HepG2 (cell line): ENCODE data around the gene STK17A. TPM values are rescaled to one million over a fixed set of nuclear protein-coding genes. Genes with fewer than 3 reads are reported as not detected.

Experiments used
- ATAC-seq: fragments of 200-7000 bp; cut with Tn5 transposase; 3 replicates; pipeline ENCODE4 v1.9.1; 2020; ENCODE audit warnings: mild to moderate bottlenecking, moderate library complexity
- BruUV-seq: library from RNA; stranded (reverse); fragments of 400-500 nt; replicated peaks from 2 replicates; lab custom pipeline; 2021; lab: Mats Ljungman, UMichigan
- CTCF ChIA-PET: fragments of 300-600 bp; formaldehyde crosslinking; extraction: SDS; loops from one replicate; lab custom pipeline; 2021; ENCODE audit warnings: low total read pairs, inconsistent platforms, low intra/inter-chr PET ratio; lab: Yijun Ruan, JAX
- POLR2A ChIA-PET: fragments of 350-600 bp; sonication (Branson Sonifier 250); formaldehyde crosslinking; loops from one replicate; lab custom pipeline; 2020; ENCODE audit warnings: antibody characterized with exemption, inconsistent platforms; lab: Yijun Ruan, JAX
- DNase-seq: peaks from one replicate; pipeline ENCODE4 v3.0.0-alpha.2; 2015; ENCODE audit warnings: low spot score
- FAIRE-seq: peaks from 3 replicates; lab custom pipeline; 2011; peaks lifted over from hg19 to GRCh38; lab: Jason Lieb, UNC
- H2AFZ ChIP-seq: one replicate; pipeline ENCODE4 v1.6.1; 2011; ENCODE audit warnings: low read length, inconsistent platforms
- H3K27ac ChIP-seq: fragments of 300-600 bp; 3 replicates; pipeline ENCODE4 v1.8.0; 2011; ENCODE audit warnings: mixed run types, mild to moderate bottlenecking, mixed read lengths, low read length, inconsistent platforms; ENCODE audit not compliant: insufficient read depth; ENCODE audit errors: extremely low read length
- H3K27me3 ChIP-seq, 2 experiments: fragments of 200-600 bp in 1 of 2; 2 replicates in 1 of 2; 3 replicates in 1 of 2; pipeline versions ENCODE4 v1.6.0 to v1.8.0; 2011; ENCODE audit warnings: low read length in 2 of 2, mild to moderate bottlenecking in 2 of 2, moderate library complexity in 2 of 2, inconsistent platforms in 1 of 2; ENCODE audit not compliant: insufficient read depth in 2 of 2, control insufficient read depth in 1 of 2
- H3K36me3 ChIP-seq, 2 experiments: fragments of 200-600 bp in 1 of 2; replicated peaks in 1 of 2; 2 replicates in 1 of 2; 3 replicates in 1 of 2; pipeline versions ENCODE4 v1.5.1 to v1.8.0; 2011; ENCODE audit warnings: low read length in 2 of 2, inconsistent platforms in 1 of 2; ENCODE audit not compliant: insufficient read depth in 2 of 2, control insufficient read depth in 1 of 2
- H3K4me1 ChIP-seq: 2 replicates; pipeline ENCODE4 v1.5.1; 2012; ENCODE audit warnings: low read length, inconsistent platforms; ENCODE audit not compliant: insufficient read depth
- H3K4me2 ChIP-seq: 2 replicates; pipeline ENCODE4 v1.6.0; 2011; ENCODE audit warnings: low read depth, low read length, inconsistent platforms
- H3K4me3 ChIP-seq, 3 experiments: fragments of 200-600 bp in 1 of 3; sonication (generic), shearing (Covaris generic) in 1 of 3; replicated peaks in 1 of 3; 2 replicates each; pipeline ENCODE4 v1.5.1; 2011 to 2016; ENCODE audit warnings: low read length in 3 of 3, inconsistent platforms in 2 of 3, low read depth in 2 of 3, mild to moderate bottlenecking in 2 of 3, control low read depth in 1 of 3, mixed read lengths in 1 of 3; ENCODE audit not compliant: insufficient read depth in 1 of 3
- H3K79me2 ChIP-seq: one replicate; pipeline ENCODE4 v1.6.1; 2011; ENCODE audit warnings: low read length, inconsistent platforms; ENCODE audit not compliant: insufficient read depth
- H3K9ac ChIP-seq: 2 replicates; pipeline ENCODE4 v1.6.0; 2011; ENCODE audit warnings: mild to moderate bottlenecking, low read depth, low read length, inconsistent platforms; ENCODE audit not compliant: insufficient read depth
- H3K9me3 ChIP-seq: 2 replicates; pipeline ENCODE4 v1.5.1; 2012; ENCODE audit warnings: mild to moderate bottlenecking, low read length
- H4K20me1 ChIP-seq: 2 replicates; pipeline ENCODE4 v1.6.0; 2011; ENCODE audit warnings: inconsistent platforms, mild to moderate bottlenecking, low read length, moderate library complexity; ENCODE audit not compliant: insufficient read depth
- CENPBD1 ChIP-seq: sonication (generic); formaldehyde crosslinking; IDR thresholded peaks from 2 replicates; pipeline ENCODE4 v1.8.0; 2022; ENCODE audit warnings: missing genetic modification reagents, low read depth, mild to moderate bottlenecking, borderline replicate concordance
- FOXJ3 ChIP-seq: sonication (generic); formaldehyde crosslinking; IDR thresholded peaks from 2 replicates; pipeline ENCODE4 v1.4.0; 2020; ENCODE audit warnings: missing genetic modification reagents, mild to moderate bottlenecking, borderline replicate concordance
- PCBP1 ChIP-seq: fragments of 200-400 bp; formaldehyde crosslinking; IDR thresholded peaks from 2 replicates; pipeline ENCODE4 v1.6.1; 2017; ENCODE audit warnings: mild to moderate bottlenecking, low read depth, low read length, borderline replicate concordance
- REL ChIP-seq: sonication (generic); formaldehyde crosslinking; conservative IDR thresholded peaks from 2 replicates; pipeline ENCODE4 v1.8.0; 2022; ENCODE audit warnings: mild to moderate bottlenecking, missing genetic modification reagents, moderate library complexity
- ZFAT ChIP-seq: sonication (generic); formaldehyde crosslinking; conservative IDR thresholded peaks from 2 replicates; pipeline ENCODE4 v1.8.1; 2023; ENCODE audit warnings: missing genetic modification reagents, inconsistent platforms
- ZFP36L1 ChIP-seq: sonication (generic); formaldehyde crosslinking; IDR thresholded peaks from 2 replicates; pipeline ENCODE4 v1.8.0; 2022; ENCODE audit warnings: mild to moderate bottlenecking, missing genetic modification reagents, moderate library complexity
- ZFP36L2 ChIP-seq: sonication (generic); formaldehyde crosslinking; IDR thresholded peaks from 2 replicates; pipeline ENCODE4 v1.4.0; 2020; ENCODE audit warnings: missing genetic modification reagents
- ZNF510 ChIP-seq: sonication (generic); formaldehyde crosslinking; IDR thresholded peaks from 2 replicates; pipeline ENCODE4 v1.4.0; 2020; ENCODE audit warnings: low read depth, mild to moderate bottlenecking, missing genetic modification reagents
- ZNF512 ChIP-seq: sonication (generic); formaldehyde crosslinking; IDR thresholded peaks from 2 replicates; pipeline ENCODE4 v1.4.0; 2020; ENCODE audit warnings: mild to moderate bottlenecking, missing genetic modification reagents
- ZNF549 ChIP-seq: sonication (generic); formaldehyde crosslinking; IDR thresholded peaks from 2 replicates; pipeline ENCODE4 v1.5.0; 2020; ENCODE audit warnings: missing genetic modification reagents
- WGBS: methylation state at CpG from one replicate; pipeline ENCODE4 v1.1.6; 2017; ENCODE audit warnings: low lambda C conversion rate; 5-methylcytosine and 5-hydroxymethylcytosine counted together
- in situ Hi-C: cut with HindIII; loops from 2 replicates; pipeline ENCODE4 v1.10.0; 2017; ENCODE audit warnings: low pct_unique_long_range_greater_than_20kb; ENCODE audit not compliant: extremely low pct_ligation_motif_present
- intact Hi-C: fragments of 100-400 bp; cut with micrococcal nuclease; formaldehyde crosslinking; loops from one replicate; pipeline ENCODE4 v1.10.0; 2022; ENCODE audit not compliant: unreplicated experiment
- polyA plus RNA-seq, 8 experiments: library from polyadenylated mRNA; depleted of rRNA in 3 of 8; stranded (reverse) in 7 of 8; unstranded in 1 of 8; fragments of >200 nt; fragmentation: Illumina TruSeq in 4 of 8; extraction: Trizol in 4 of 8; gene quantifications; 2 replicates each; pipeline versions ENCODE4 v1.2.1 to v1.2.3, GENCODE V29; 2011 to 2016; ENCODE audit warnings: low read depth in 4 of 8, missing spikeins in 1 of 8, mixed read lengths in 1 of 8; ENCODE audit not compliant: insufficient read depth in 1 of 8
- total RNA-seq, 5 experiments: library from RNA; depleted of rRNA; stranded (reverse); fragments of >200 nt; fragmentation: Illumina TruSeq; extraction: Trizol; gene quantifications; 2 replicates each; pipeline ENCODE4 v1.2.3, GENCODE V29; 2016; ENCODE audit warnings: low read depth in 1 of 5
- TF ChIP-seq, protein P1 (sequence below): sonication (generic); formaldehyde crosslinking; IDR thresholded peaks from 2 replicates; pipeline ENCODE4 v1.8.0; 2022; ENCODE audit warnings: missing genetic modification reagents, mild to moderate bottlenecking, borderline replicate concordance
- TF ChIP-seq, protein P2 (sequence below): sonication (generic); formaldehyde crosslinking; IDR thresholded peaks from 2 replicates; pipeline ENCODE4 v1.4.0; 2020; ENCODE audit warnings: missing genetic modification reagents, borderline replicate concordance

The STK17A gene
- total and polyA plus RNA-seq, 2 of the 13 experiments (the other 11 are each of a cell fraction or from before 2014, with no cell fraction given), result 18.6 to 24.3 TPM

DNA sequence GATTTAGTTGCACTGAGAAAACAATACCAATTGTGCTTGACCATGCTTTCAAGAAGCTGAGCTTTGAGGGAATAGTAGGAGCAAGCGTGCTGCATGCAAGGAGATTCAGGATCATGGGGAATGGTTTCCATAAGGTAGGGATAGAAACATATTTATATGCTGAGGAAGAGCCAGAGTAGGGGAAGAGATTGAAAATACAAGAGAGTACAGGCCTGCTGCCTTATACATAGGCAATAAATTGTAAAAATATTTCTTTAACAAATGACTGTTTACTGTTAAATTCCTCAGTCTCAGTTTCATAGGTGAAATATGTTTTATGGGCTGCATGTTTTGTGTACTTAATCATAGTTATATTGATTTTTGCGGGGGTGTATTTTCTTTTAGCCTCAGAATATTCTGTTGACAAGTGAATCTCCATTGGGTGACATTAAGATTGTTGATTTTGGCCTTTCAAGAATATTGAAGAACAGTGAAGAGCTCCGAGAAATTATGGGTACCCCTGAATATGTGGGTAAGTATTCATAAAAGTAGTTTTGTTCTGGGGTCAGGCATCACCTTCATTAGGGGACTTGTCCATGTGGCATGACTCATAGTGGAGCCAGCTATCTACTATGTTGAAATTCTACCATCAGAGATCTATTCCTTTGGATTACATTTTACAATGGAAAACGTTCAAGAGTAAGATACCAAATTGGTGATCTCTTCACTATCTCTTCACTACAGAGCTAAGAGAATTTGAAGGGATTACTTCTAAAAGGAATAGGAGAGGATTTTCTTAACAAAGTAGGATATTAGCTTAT is 36.5 kb downstream of the STK17A start:
- no peak overlapping the region for H2AFZ ChIP-seq
- peaks cover 3% of the 10 kb centered on the region for H3K79me2 ChIP-seq
- no peak overlapping the region for H3K4me2 ChIP-seq
- ATAC-seq (no peak), DNase-seq (no peak)
- no peaks in the 10 kb centered on the region for H3K4me1 ChIP-seq
- CTCF ChIA-PET, result no interaction called here
- no peaks in the 10 kb centered on the region for H4K20me1 ChIP-seq
- no TSS peak for BruUV-seq
- TF ChIP-seq, protein P1, sequence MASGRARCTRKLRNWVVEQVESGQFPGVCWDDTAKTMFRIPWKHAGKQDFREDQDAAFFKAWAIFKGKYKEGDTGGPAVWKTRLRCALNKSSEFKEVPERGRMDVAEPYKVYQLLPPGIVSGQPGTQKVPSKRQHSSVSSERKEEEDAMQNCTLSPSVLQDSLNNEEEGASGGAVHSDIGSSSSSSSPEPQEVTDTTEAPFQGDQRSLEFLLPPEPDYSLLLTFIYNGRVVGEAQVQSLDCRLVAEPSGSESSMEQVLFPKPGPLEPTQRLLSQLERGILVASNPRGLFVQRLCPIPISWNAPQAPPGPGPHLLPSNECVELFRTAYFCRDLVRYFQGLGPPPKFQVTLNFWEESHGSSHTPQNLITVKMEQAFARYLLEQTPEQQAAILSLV (CRISPR knock-in tag), result no peak
- TF ChIP-seq ZNF549 (CRISPR knock-in tag) (no peak), REL (CRISPR knock-in tag) (no peak), FOXJ3 (CRISPR knock-in tag) (no peak), CENPBD1 (CRISPR knock-in tag) (no peak), ZFP36L1 (CRISPR knock-in tag) (no peak), ZNF512 (CRISPR knock-in tag) (no peak), ZFAT (no peak), ZNF510 (CRISPR knock-in tag) (no peak), PCBP1 (no peak), ZFP36L2 (no peak)
- TF ChIP-seq, protein P2, sequence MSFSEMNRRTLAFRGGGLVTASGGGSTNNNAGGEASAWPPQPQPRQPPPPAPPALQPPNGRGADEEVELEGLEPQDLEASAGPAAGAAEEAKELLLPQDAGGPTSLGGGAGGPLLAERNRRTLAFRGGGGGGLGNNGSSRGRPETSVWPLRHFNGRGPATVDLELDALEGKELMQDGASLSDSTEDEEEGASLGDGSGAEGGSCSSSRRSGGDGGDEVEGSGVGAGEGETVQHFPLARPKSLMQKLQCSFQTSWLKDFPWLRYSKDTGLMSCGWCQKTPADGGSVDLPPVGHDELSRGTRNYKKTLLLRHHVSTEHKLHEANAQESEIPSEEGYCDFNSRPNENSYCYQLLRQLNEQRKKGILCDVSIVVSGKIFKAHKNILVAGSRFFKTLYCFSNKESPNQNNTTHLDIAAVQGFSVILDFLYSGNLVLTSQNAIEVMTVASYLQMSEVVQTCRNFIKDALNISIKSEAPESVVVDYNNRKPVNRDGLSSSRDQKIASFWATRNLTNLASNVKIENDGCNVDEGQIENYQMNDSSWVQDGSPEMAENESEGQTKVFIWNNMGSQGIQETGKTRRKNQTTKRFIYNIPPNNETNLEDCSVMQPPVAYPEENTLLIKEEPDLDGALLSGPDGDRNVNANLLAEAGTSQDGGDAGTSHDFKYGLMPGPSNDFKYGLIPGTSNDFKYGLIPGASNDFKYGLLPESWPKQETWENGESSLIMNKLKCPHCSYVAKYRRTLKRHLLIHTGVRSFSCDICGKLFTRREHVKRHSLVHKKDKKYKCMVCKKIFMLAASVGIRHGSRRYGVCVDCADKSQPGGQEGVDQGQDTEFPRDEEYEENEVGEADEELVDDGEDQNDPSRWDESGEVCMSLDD (CRISPR knock-in tag), result no peak
- TF ChIP-seq, all 625 proteins: peak for 0
- Histone ChIP-seq H3K4me3 (no peak overlapping the region), H3K36me3 (peaks cover 12 to 64% of the 10 kb centered on the region in 2 experiments), H3K27ac (no peak overlapping the region), H3K9ac (no peak overlapping the region), H3K27me3 (no peaks in the 10 kb centered on the region), H3K9me3 (no peaks in the 10 kb centered on the region)
- POLR2A ChIA-PET, result no interaction called here
- FAIRE-seq, result no peak
- WGBS, result 92% methylated on average over 4 of the region's 4 CpGs
- in situ Hi-C loops, result no loop called here
- intact Hi-C loops, result loop anchor here (5.0 kb wide), 1 partner anchor 37 kb away; the partner anchor contains the start of gene STK17A
